Measurements from ENCODE around the gene STK17B.

- TF ChIP-seq POLR2A (IDR thresholded peaks at IDR 0.05; ENCODE audit: low read depth), result no peak
- TF ChIP-seq, protein P1, sequence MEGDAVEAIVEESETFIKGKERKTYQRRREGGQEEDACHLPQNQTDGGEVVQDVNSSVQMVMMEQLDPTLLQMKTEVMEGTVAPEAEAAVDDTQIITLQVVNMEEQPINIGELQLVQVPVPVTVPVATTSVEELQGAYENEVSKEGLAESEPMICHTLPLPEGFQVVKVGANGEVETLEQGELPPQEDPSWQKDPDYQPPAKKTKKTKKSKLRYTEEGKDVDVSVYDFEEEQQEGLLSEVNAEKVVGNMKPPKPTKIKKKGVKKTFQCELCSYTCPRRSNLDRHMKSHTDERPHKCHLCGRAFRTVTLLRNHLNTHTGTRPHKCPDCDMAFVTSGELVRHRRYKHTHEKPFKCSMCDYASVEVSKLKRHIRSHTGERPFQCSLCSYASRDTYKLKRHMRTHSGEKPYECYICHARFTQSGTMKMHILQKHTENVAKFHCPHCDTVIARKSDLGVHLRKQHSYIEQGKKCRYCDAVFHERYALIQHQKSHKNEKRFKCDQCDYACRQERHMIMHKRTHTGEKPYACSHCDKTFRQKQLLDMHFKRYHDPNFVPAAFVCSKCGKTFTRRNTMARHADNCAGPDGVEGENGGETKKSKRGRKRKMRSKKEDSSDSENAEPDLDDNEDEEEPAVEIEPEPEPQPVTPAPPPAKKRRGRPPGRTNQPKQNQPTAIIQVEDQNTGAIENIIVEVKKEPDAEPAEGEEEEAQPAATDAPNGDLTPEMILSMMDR (IDR thresholded peaks at IDR 0.05), result no peak
- TF ChIP-seq POLR2AphosphoS5 (IDR thresholded peaks at IDR 0.05), result no peak
- TF ChIP-seq EP300 (IDR thresholded peaks at IDR 0.05), result no peak
Measured at GRCh38 chr2:196186266-196186980, 15.0 kb upstream of the STK17B start.
